NCI-H2107 treated with DMSO at 0.1 percent for 48 hours (cell line): ENCODE data around the gene SPRY2.
"Not testable (repeated sequence)": the region's sequence is repeated elsewhere in the genome, so short reads cannot be mapped to it uniquely, and the experiment has no call there.

Experiments used
- DNase-seq: peaks from one replicate; lab custom pipeline; 2025; ENCODE audit not compliant: unreplicated experiment; lab: John Stamatoyannopoulos, UW

Gene SPRY2

GRCh38 chr13:80355496-80356094 lies 14.7 kb upstream of the SPRY2 start:
- not testable (repeated sequence) for DNase-seq

- DNase-seq: no peak
Observed at GRCh38 chr13:80348750-80349149, 7.8 kb upstream of the SPRY2 start.

- no peak for DNase-seq
Observed at GRCh38 chr13:80348314-80348713, 7.4 kb upstream of the SPRY2 start.

GRCh38 chr13:80345771-80346510 lies 5.0 kb upstream of the SPRY2 start:
- DNase-seq: no peak

- not testable (repeated sequence) for DNase-seq
Observed at GRCh38 chr13:80344032-80344431, 3.1 kb upstream of the SPRY2 start.

- DNase-seq: peak; percentile 25
Observed at GRCh38 chr13:80342471-80343371, 1.8 kb upstream of the SPRY2 start.

- peak; percentile 5 for DNase-seq
Observed at GRCh38 chr13:80341756-80342370, 937 bp upstream of the SPRY2 start.

- no peak for DNase-seq
Observed at GRCh38 chr13:80340651-80341100, 250 bp downstream of the SPRY2 start.

- DNase-seq: no peak
Observed at GRCh38 chr13:80339912-80340650, 845 bp downstream of the SPRY2 start.

GRCh38 chr13:80339563-80339911 lies 1.4 kb downstream of the SPRY2 start:
- DNase-seq: no peak

GRCh38 chr13:80338781-80339562 lies 2.0 kb downstream of the SPRY2 start:
- peak; percentile 29 for DNase-seq

GRCh38 chr13:80337288-80338081 lies 3.4 kb downstream of the SPRY2 start:
- no peak for DNase-seq

GRCh38 chr13:80336776-80337287 lies 4.1 kb downstream of the SPRY2 start:
- DNase-seq: no peak

GRCh38 chr13:80336370-80336769 lies 4.6 kb downstream of the SPRY2 start:
- no peak for DNase-seq

GRCh38 chr13:80334597-80335260 lies 6.2 kb downstream of the SPRY2 start:
- DNase-seq: no peak

- no peak for DNase-seq
Observed at GRCh38 chr13:80331984-80332383, 8.9 kb downstream of the SPRY2 start.

GRCh38 chr13:80329250-80329649 lies 11.7 kb downstream of the SPRY2 start:
- DNase-seq: no peak

GRCh38 chr13:80319004-80319403 lies 21.9 kb downstream of the SPRY2 start:
- DNase-seq: no peak
